B cell (primary cell): ENCODE measurements around the gene PRLR. TPM values are rescaled to one million over a fixed set of nuclear protein-coding genes. Genes with fewer than 3 reads are reported as not detected.

Experiments used
- ATAC-seq: fragments of 200-7000 bp; cut with Tn5 transposase; one replicate; pipeline ENCODE4 v1.10.0; 2021; ENCODE audit warnings: low read depth, mild to moderate bottlenecking, moderate number of reproducible peaks, moderate library complexity
- CTCF ChIA-PET: fragments of 350-600 bp; sonication (Branson Sonifier 250); formaldehyde crosslinking; loops from one replicate; lab custom pipeline; 2021; ENCODE audit warnings: antibody characterized with exemption, inconsistent platforms; lab: Charles Lee
- POLR2A ChIA-PET: fragments of 350-600 bp; sonication (Branson Sonifier 250); formaldehyde crosslinking; loops from one replicate; lab custom pipeline; 2021; ENCODE audit warnings: antibody characterized with exemption; lab: Charles Lee
- DNase-seq: peaks from one replicate; pipeline ENCODE4 v3.0.0; 2013
- H2AFZ ChIP-seq: 2 replicates; pipeline ENCODE4 v1.6.1; 2012; ENCODE audit warnings: mild to moderate bottlenecking, low read depth, low read length; ENCODE audit not compliant: insufficient read depth, poor library complexity, severe bottlenecking
- H3K27ac ChIP-seq, 2 donors: 1 replicate in 1 of 2; 2 replicates in 1 of 2; pipeline ENCODE4 v1.5.1; 2012 to 2013; ENCODE audit warnings: low read length in 2 of 2, mild to moderate bottlenecking in 2 of 2, moderate library complexity in 1 of 2
- H3K27me3 ChIP-seq, 4 experiments: fragments of 200-600 bp in 1 of 4; sonication (generic) in 1 of 4; replicated peaks in 1 of 4; 1 replicate in 2 of 4; 2 replicates in 2 of 4; pipeline versions ENCODE4 v1.6.1 to v1.7.0; 2013 to 2016; ENCODE audit warnings: low read length in 3 of 4, mild to moderate bottlenecking in 2 of 4, mixed read lengths in 1 of 4, moderate library complexity in 1 of 4; ENCODE audit not compliant: insufficient read depth in 4 of 4, control insufficient read depth in 3 of 4; ENCODE audit errors: control extremely low read depth in 1 of 4
- H3K36me3 ChIP-seq, 2 experiments: replicated peaks in 1 of 2; 1 replicate in 1 of 2; 2 replicates in 1 of 2; pipeline versions ENCODE4 v1.6.1 to v1.7.1; 2013; ENCODE audit warnings: low read length in 1 of 2; ENCODE audit not compliant: insufficient read depth in 2 of 2, control insufficient read depth in 1 of 2; ENCODE audit errors: control extremely low read depth in 1 of 2, extremely low read depth in 1 of 2
- H3K4me1 ChIP-seq, 2 donors: fragments of 200-600 bp in 1 of 2; sonication (generic) in 1 of 2; 1 replicate in 1 of 2; 2 replicates in 1 of 2; pipeline versions ENCODE4 v1.5.1 to v1.6.1; 2013 to 2017; ENCODE audit warnings: low read length in 2 of 2; ENCODE audit not compliant: control insufficient read depth in 2 of 2, insufficient read depth in 2 of 2
- H3K4me2 ChIP-seq: replicated peaks from 2 replicates; pipeline ENCODE3; 2012; ENCODE audit warnings: mild to moderate bottlenecking, low read depth, low read length; ENCODE audit not compliant: poor library complexity, severe bottlenecking
- H3K4me3 ChIP-seq, 5 experiments: fragments of 200-600 bp in 1 of 5; sonication (generic) in 1 of 5; 1 replicate in 3 of 5; 2 replicates in 2 of 5; pipeline versions ENCODE4 v1.5.1 to v1.7.0; 2011 to 2016; ENCODE audit warnings: low read length in 4 of 5, mild to moderate bottlenecking in 4 of 5, low read depth in 2 of 5, control low read depth in 1 of 5, moderate library complexity in 1 of 5; ENCODE audit not compliant: insufficient read depth in 1 of 5; ENCODE audit errors: control extremely low read depth in 1 of 5, extremely low read depth in 1 of 5
- H3K79me2 ChIP-seq: fragments of 200-600 bp; sonication (generic); one replicate; pipeline ENCODE4 v1.6.0; 2016; ENCODE audit warnings: low read length; ENCODE audit not compliant: control insufficient read depth, insufficient read depth
- H3K9ac ChIP-seq: fragments of 200-600 bp; sonication (generic); 2 replicates; pipeline ENCODE4 v1.6.1; 2017; ENCODE audit warnings: mild to moderate bottlenecking, low read length, moderate library complexity
- H3K9me3 ChIP-seq, 3 donors: one replicate each; pipeline versions ENCODE4 v1.6.1 to v1.7.1; 2013; ENCODE audit warnings: low read length in 2 of 3; ENCODE audit not compliant: control insufficient read depth in 2 of 3, insufficient read depth in 1 of 3; ENCODE audit errors: control extremely low read depth in 1 of 3
- H4K20me1 ChIP-seq: 2 replicates; pipeline ENCODE4 v1.6.0; 2012; ENCODE audit warnings: mild to moderate bottlenecking, low read length; ENCODE audit not compliant: insufficient read depth, control insufficient read depth, poor library complexity, severe bottlenecking
- H3K27ac Mint-ChIP-seq: one replicate; pipeline ENCODE4 v1.8.0; 2021; ENCODE audit warnings: mixed read lengths
- H3K27me3 Mint-ChIP-seq: one replicate; pipeline ENCODE4 v1.8.0; 2021; ENCODE audit warnings: mixed read lengths
- H3K4me1 Mint-ChIP-seq: one replicate; pipeline ENCODE4 v1.8.0; 2021; ENCODE audit warnings: mixed read lengths
- H3K4me3 Mint-ChIP-seq: one replicate; pipeline ENCODE4 v1.8.0; 2021; ENCODE audit warnings: mixed read lengths
- H3K9me3 Mint-ChIP-seq: one replicate; pipeline ENCODE4 v1.8.0; 2022; ENCODE audit warnings: mixed read lengths; ENCODE audit not compliant: insufficient read depth
- EZH2 ChIP-seq: IDR thresholded peaks from 2 replicates; pipeline ENCODE4 v1.6.1; 2012; ENCODE audit warnings: borderline replicate concordance, low read depth, mild to moderate bottlenecking, moderate library complexity, low read length; ENCODE audit not compliant: insufficient read depth, poor library complexity, severe bottlenecking
- WGBS: methylation state at CpG from one replicate; pipeline ENCODE4 v1.1.5; 2013; ENCODE audit warnings: missing lambda C conversion rate; ENCODE audit not compliant: insufficient coverage; 5-methylcytosine and 5-hydroxymethylcytosine counted together
- intact Hi-C: fragments of 100-400 bp; cut with micrococcal nuclease; formaldehyde crosslinking; loops from one replicate; pipeline ENCODE4 v1.10.0; 2022
- polyA plus RNA-seq: library from polyadenylated mRNA; depleted of rRNA; stranded (reverse); fragments of >200 nt; gene quantifications from 2 replicates; pipeline ENCODE4 v1.2.3, GENCODE V29; 2012
- total RNA-seq, 2 donors: library from RNA; stranded (reverse); fragments of 120-200 nt in 1 of 2; gene quantifications; 1 replicate in 1 of 2; 2 replicates in 1 of 2; pipeline versions ENCODE4 v1.2.3 to v1.2.4, GENCODE V29; 2013 to 2022
- TF ChIP-seq, protein P1 (sequence below): fragments of 200-600 bp; IDR thresholded peaks from one replicate; pipeline ENCODE4 v1.8.0; 2022; ENCODE audit warnings: antibody characterized with exemption, mild to moderate bottlenecking

The PRLR gene
- total and polyA plus RNA-seq, 2 donors (not counting 1 experiment from before 2014, with no cell fraction given): 0.39 TPM; not detected in 1

DNA sequence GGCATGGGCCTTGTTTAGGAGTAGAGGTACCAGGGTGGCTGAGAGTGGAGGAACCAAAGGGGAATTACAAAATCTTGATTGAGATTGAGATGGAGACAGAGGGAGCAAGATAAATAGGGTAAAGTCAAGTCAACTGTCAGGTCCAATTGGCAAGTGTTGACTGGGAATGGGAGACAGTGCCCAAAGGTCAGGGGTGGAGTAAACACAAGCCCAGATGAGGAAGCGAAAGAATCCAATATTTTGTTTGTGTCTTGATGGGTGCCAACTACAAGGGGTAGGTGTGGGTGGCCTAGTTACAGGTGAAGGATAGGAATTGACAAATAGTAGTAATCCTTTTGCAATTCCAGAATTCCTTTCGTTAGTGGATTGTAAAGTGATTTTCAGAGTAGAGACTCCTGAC is 107.5 kb downstream of the PRLR start:
- ATAC-seq (no peak), DNase-seq (no peak)
- H3K4me1 Mint-ChIP-seq: no peaks in the 10 kb centered on the region
- Histone ChIP-seq H3K27ac (no peak overlapping the region), H3K4me3 (no peak overlapping the region), H3K9me3 (no peaks in the 10 kb centered on the region), H4K20me1 (no peaks in the 10 kb centered on the region), H3K4me1 (no peaks in the 10 kb centered on the region), H2AFZ (no peak overlapping the region), H3K4me2 (no peak overlapping the region), H3K9ac (no peak overlapping the region), H3K79me2 (no peaks in the 10 kb centered on the region), H3K36me3 (no peaks in the 10 kb centered on the region), H3K27me3 (peaks cover 0 to 3% (median 0%) of the 10 kb centered on the region in 4 experiments)
- WGBS: 86% methylated on average over 1 of the region's 2 CpGs
- peaks cover 8% of the 10 kb centered on the region for H3K27me3 Mint-ChIP-seq
- TF ChIP-seq, protein P1, sequence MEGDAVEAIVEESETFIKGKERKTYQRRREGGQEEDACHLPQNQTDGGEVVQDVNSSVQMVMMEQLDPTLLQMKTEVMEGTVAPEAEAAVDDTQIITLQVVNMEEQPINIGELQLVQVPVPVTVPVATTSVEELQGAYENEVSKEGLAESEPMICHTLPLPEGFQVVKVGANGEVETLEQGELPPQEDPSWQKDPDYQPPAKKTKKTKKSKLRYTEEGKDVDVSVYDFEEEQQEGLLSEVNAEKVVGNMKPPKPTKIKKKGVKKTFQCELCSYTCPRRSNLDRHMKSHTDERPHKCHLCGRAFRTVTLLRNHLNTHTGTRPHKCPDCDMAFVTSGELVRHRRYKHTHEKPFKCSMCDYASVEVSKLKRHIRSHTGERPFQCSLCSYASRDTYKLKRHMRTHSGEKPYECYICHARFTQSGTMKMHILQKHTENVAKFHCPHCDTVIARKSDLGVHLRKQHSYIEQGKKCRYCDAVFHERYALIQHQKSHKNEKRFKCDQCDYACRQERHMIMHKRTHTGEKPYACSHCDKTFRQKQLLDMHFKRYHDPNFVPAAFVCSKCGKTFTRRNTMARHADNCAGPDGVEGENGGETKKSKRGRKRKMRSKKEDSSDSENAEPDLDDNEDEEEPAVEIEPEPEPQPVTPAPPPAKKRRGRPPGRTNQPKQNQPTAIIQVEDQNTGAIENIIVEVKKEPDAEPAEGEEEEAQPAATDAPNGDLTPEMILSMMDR: no peak
- TF ChIP-seq EZH2: no peak
- H3K9me3 Mint-ChIP-seq: no peaks in the 10 kb centered on the region
- POLR2A ChIA-PET: no interaction called here
- no peak overlapping the region for H3K27ac Mint-ChIP-seq
- CTCF ChIA-PET: interaction anchor here (0.5 kb wide), 1 partner anchor 803 kb away, joined by 3 read pairs; no protein-coding TSS in a partner anchor
- intact Hi-C loops: no loop called here
- no peak overlapping the region for H3K4me3 Mint-ChIP-seq

DNA sequence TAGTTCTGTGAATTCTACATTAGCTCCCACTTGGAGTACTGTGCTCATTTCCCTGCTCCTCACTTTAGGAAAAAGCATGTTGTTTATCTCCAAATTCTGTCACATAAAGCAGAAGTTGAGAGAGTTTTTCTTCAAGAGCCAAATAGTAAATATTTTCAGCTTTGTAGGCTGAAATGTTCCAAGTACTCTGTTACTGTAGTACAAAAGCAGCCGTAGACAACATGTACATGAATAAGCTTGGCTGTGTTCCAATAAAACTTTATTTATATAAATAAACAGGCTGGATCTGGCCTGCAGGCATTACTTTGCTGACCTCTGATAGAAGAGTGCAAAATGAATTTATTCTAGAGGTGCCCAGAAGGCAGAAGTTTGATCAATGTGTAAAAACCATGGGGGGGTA is 109.6 kb downstream of the PRLR start:
- intact Hi-C loops: no loop called here
- DNase-seq (no peak), ATAC-seq (no peak)
- H2AFZ ChIP-seq: no peak overlapping the region
- Mint-ChIP-seq H3K27ac (no peak overlapping the region), H3K27me3 (no peaks in the 10 kb centered on the region), H3K4me1 (no peaks in the 10 kb centered on the region), H3K9me3 (no peaks in the 10 kb centered on the region), H3K4me3 (no peak overlapping the region)
- no peaks in the 10 kb centered on the region for H3K79me2 ChIP-seq
- H3K27ac ChIP-seq: no peak overlapping the region
- no peaks in the 10 kb centered on the region for H3K4me1 ChIP-seq
- H3K9me3 ChIP-seq: no peaks in the 10 kb centered on the region
- CTCF ChIA-PET: no interaction called here
- H4K20me1 ChIP-seq: no peaks in the 10 kb centered on the region
- POLR2A ChIA-PET: no interaction called here
- H3K36me3 ChIP-seq: no peaks in the 10 kb centered on the region
- peaks cover 0 to 3% (median 0%) of the 10 kb centered on the region in 4 experiments for H3K27me3 ChIP-seq
- H3K4me2 ChIP-seq: no peak overlapping the region
- no peak overlapping the region for H3K4me3 ChIP-seq
- no CpG with 5 or more reads among the region's 1 CpG for WGBS
- no peak for TF ChIP-seq EZH2
- TF ChIP-seq, protein P1: no peak
- no peak overlapping the region for H3K9ac ChIP-seq
